PFSK-1 (cell line): ENCODE measurements around the gene SLC30A1.

Source experiments
- FOXP2 ChIP-seq: optimal IDR thresholded peaks from 2 replicates; pipeline ENCODE3; 2011; ENCODE audit warnings: borderline replicate concordance, control low read depth, inconsistent platforms; ENCODE audit not compliant: insufficient read depth; ENCODE audit errors: extremely low read length, extremely low read depth
- POLR2AphosphoS5 ChIP-seq: IDR thresholded peaks from 2 replicates; pipeline ENCODE4 v1.6.1; 2012; ENCODE audit warnings: low read depth, mild to moderate bottlenecking, control low read depth, low read length, moderate library complexity
- REST ChIP-seq, 2 experiments: IDR thresholded peaks; 2 replicates each; pipeline versions ENCODE4 v1.6.1 to v1.8.0; 2011 to 2012; ENCODE audit warnings: low read depth in 2 of 2, low read length in 2 of 2, control low read depth in 1 of 2, inconsistent platforms in 1 of 2, mild to moderate bottlenecking in 1 of 2, moderate library complexity in 1 of 2; ENCODE audit not compliant: insufficient read depth in 1 of 2
- SIN3A ChIP-seq: IDR thresholded peaks from 2 replicates; pipeline ENCODE4 v1.6.1; 2012; ENCODE audit warnings: mild to moderate bottlenecking, low read length, moderate library complexity, borderline replicate concordance; ENCODE audit not compliant: insufficient read depth
- TAF1 ChIP-seq: IDR thresholded peaks from 2 replicates; pipeline ENCODE4 v1.6.1; 2012; ENCODE audit warnings: low read length, control low read depth, borderline replicate concordance; ENCODE audit not compliant: insufficient read depth

Gene SLC30A1

GRCh38 chr1:211591980-211592493 is 13.1 kb upstream of the SLC30A1 start:
- TF ChIP-seq SIN3A (no peak), FOXP2 (no peak), POLR2AphosphoS5 (no peak), REST (IDR thresholded peaks at IDR 0.05; ENCODE audit: insufficient read depth in 1 of 2, low read depth in 2 of 2, low read length in 2 of 2) (no peak), TAF1 (no peak)

GRCh38 chr1:211589782-211590721 is 11.1 kb upstream of the SLC30A1 start:
- TF ChIP-seq FOXP2 = no peak
- TF ChIP-seq POLR2AphosphoS5 = no peak
- TF ChIP-seq TAF1 = no peak
- TF ChIP-seq REST (IDR thresholded peaks at IDR 0.05; ENCODE audit: insufficient read depth in 1 of 2, low read depth in 2 of 2, low read length in 2 of 2) = no peak
- TF ChIP-seq SIN3A = no peak

GRCh38 chr1:211588711-211589110 is 9.8 kb upstream of the SLC30A1 start:
- no peak for TF ChIP-seq REST (IDR thresholded peaks at IDR 0.05; ENCODE audit: insufficient read depth in 1 of 2, low read depth in 2 of 2, low read length in 2 of 2)
- no peak for TF ChIP-seq SIN3A
- TF ChIP-seq TAF1 = no peak
- TF ChIP-seq POLR2AphosphoS5 = no peak
- TF ChIP-seq FOXP2 = no peak

- TF ChIP-seq TAF1 (no peak), REST (IDR thresholded peaks at IDR 0.05; ENCODE audit: insufficient read depth in 1 of 2, low read depth in 2 of 2, low read length in 2 of 2) (no peak), SIN3A (no peak), POLR2AphosphoS5 (no peak), FOXP2 (no peak)
Measured at GRCh38 chr1:211587123-211587522, 8.2 kb upstream of the SLC30A1 start.

- TF ChIP-seq REST (IDR thresholded peaks at IDR 0.05; ENCODE audit: insufficient read depth in 1 of 2, low read depth in 2 of 2, low read length in 2 of 2) = no peak
- no peak for TF ChIP-seq SIN3A
- no peak for TF ChIP-seq TAF1
- TF ChIP-seq POLR2AphosphoS5 = no peak
- TF ChIP-seq FOXP2 = no peak
Measured at GRCh38 chr1:211586538-211586937, 7.6 kb upstream of the SLC30A1 start.
